ENCODE measurements around the gene ARHGDIA. TPM values are rescaled to one million over a fixed set of nuclear protein-coding genes. Genes with fewer than 3 reads are reported as not detected.

Gene ARHGDIA
- total RNA-seq, 4 donors from 2014 or later: 189 to 480 (median 323) TPM

DNA sequence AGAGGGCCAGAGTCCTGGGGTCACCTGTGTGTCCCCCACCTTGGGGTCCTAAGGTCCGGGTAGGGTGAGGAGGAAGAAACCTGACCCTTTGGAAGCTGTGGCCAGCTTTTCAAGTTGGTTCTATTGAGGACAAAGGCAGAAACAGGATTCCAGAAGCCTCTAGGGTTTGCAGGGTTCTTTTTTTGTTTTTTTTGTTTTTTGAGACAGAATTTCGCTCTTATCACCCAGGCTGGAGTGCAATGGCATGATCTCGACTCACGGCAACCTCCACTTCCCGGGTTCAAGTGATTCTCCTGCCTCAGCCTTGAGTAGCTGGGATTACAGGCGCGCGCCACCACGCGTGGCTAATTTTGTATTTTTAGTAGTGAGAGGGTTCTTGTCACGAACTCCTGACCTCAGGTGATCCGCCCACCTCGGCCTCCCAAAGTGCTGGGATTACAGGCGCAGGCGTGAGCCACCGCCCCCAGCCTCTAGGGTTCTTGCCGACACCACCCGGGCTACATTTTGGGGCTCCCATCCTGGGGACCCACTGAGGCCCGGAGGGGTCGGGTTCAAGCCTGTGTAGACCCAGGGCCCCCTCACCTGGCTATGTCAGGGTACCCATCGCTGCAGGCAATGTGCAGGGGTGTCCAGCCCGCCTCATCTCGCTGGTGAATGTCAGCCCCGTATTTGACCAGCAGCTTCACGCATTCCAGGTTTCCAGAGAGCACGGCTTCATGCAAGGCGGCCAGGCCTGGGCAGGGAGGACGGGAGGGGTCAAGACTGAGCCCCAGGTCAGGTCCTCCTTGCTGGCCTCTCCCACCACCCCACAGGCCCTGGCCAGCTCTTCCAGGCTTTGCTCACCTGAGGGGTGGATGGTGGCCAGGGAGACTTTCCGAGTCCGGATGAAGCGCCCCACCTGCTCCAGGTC lies 37.0 kb downstream of the ARHGDIA start:
- Histone ChIP-seq H3K27ac (peak overlapping the region; percentile 89 to 97 (median 92)), H3K4me3 (peak overlapping the region in 3 of 4 donors; percentile 42 to 80 (median 60)), H3K27me3 (no peaks in the 10 kb centered on the region), H3K36me3 (no peaks in the 10 kb centered on the region), H3K9me3 (no peaks in the 10 kb centered on the region), H3K4me1 (peaks cover 10 to 27% (median 21%) of the 10 kb centered on the region in 4 donors)
- no peak for DNase-seq
- in situ Hi-C loops (cut with MboI; ENCODE audit: low pct_ligation_motif_present in 1 of 4, low pct_unique_long_range_greater_than_20kb in 1 of 4, low sequenced_read_pairs in 3 of 4) (no loop called here), intact Hi-C loops (cut with DNase I; ENCODE audit: low total_unique reads) (no loop called here)
- WGBS, 2 donors (ENCODE audit: low coverage in 1 of 2): 82 to 90% methylated on average over 4 to 26 of the region's 31 CpGs
- TF ChIP-seq CTCF (IDR thresholded peaks at IDR 0.05): no peak
- TF ChIP-seq POLR2A (IDR thresholded peaks at IDR 0.05): no peak
- no peak for TF ChIP-seq POLR2AphosphoS5 (IDR thresholded peaks at IDR 0.05)
- no peak for TF ChIP-seq EP300 (IDR thresholded peaks at IDR 0.05; ENCODE audit: low read depth)

DNA sequence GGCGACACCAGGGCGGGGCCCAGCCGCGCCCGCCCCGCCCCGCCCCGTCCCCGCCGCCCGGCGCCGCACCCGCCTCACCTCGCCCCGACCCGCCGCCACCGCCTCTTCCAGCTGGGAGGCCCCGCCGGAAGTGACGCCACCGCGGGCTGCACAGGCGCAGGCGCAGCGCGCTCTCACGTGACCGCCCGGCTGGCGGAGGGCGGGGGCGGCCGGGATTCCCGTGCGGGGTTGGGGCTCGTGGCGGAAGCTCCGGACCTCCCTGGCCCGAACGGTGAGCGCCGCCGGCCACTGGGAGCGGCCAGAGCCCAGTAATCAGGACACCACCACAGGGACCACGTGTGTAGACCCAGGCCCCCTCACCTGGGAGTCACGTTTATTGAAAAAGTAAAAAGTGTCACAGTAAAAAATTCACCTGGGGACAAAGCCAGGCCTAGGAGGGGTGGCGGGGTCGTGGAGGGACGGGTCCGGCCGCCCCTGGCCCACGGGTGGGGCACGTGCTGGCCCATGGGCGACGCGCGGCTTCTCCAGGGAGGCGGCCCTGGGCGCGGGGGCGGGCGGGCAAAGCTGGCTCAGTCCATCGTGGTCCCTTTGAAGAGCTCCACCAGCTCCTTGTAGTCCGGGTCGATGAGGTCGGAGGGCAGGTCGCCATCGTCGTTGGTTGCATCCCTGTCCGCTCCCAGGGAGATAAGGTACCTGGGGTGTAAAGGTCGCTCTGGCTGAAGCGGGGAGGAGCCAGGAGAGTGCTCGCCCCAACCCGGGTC lies 37.8 kb downstream of the ARHGDIA start, which contains the start of gene MCRIP1:
Gene MCRIP1 (minus strand): TSS at position 132 of the 761 bp plus-strand sequence. CDS start 8,785 bp downstream, outside the sequence.
- peak; percentile 97 for DNase-seq
- in situ Hi-C loops (cut with MboI; ENCODE audit: low pct_ligation_motif_present in 1 of 4, low pct_unique_long_range_greater_than_20kb in 1 of 4, low sequenced_read_pairs in 3 of 4): no loop called here
- peak within 1 kb of the TSS; percentile 76 to 88 (median 80) for H3K4me3 ChIP-seq
- H3K9me3 ChIP-seq: no peaks in the 10 kb centered on the region
- peaks cover 10 to 27% (median 21%) of the 10 kb centered on the region in 4 donors for H3K4me1 ChIP-seq
- H3K27ac ChIP-seq: peak within 1 kb of the TSS; percentile 94 to 97 (median 96)
- intact Hi-C loops (cut with DNase I; ENCODE audit: low total_unique reads): no loop called here
- WGBS, 2 donors (ENCODE audit: low coverage in 1 of 2): 0 to 2% methylated on average over 5 to 31 of the region's 76 CpGs
- TF ChIP-seq EP300 (IDR thresholded peaks at IDR 0.05; ENCODE audit: low read depth) (peak; percentile 3), POLR2A (IDR thresholded peaks at IDR 0.05) (peak; percentile 92), POLR2AphosphoS5 (IDR thresholded peaks at IDR 0.05) (peak; percentile 89 to 97 (median 96)), CTCF (IDR thresholded peaks at IDR 0.05) (no peak)
- no peaks in the 10 kb centered on the region for H3K36me3 ChIP-seq
- H3K27me3 ChIP-seq: no peaks in the 10 kb centered on the region

- intact Hi-C loops (cut with DNase I; ENCODE audit: low total_unique reads) (no loop called here), in situ Hi-C loops (cut with MboI; ENCODE audit: low pct_ligation_motif_present in 1 of 4, low pct_unique_long_range_greater_than_20kb in 1 of 4, low sequenced_read_pairs in 3 of 4) (no loop called here)
- Histone ChIP-seq H3K9me3 (no peaks in the 10 kb centered on the region), H3K27ac (peak overlapping the region; percentile 92 to 96 (median 94)), H3K36me3 (no peaks in the 10 kb centered on the region), H3K4me3 (peak overlapping the region; percentile 72 to 88 (median 78)), H3K4me1 (peaks cover 10 to 27% (median 21%) of the 10 kb centered on the region in 4 donors), H3K27me3 (no peaks in the 10 kb centered on the region)
- 1% methylated on average over 33 of the region's 65 CpGs; no CpG with 5 or more reads in 1 of the 2 donors for WGBS, 2 donors (ENCODE audit: low coverage in 1 of 2)
- no peak for DNase-seq
- no peak for TF ChIP-seq EP300 (IDR thresholded peaks at IDR 0.05; ENCODE audit: low read depth)
- TF ChIP-seq CTCF (IDR thresholded peaks at IDR 0.05): no peak
- TF ChIP-seq POLR2AphosphoS5 (IDR thresholded peaks at IDR 0.05): no peak
- TF ChIP-seq POLR2A (IDR thresholded peaks at IDR 0.05): no peak
Observed at GRCh38 chr17:81832608-81833159, 38.5 kb downstream of the ARHGDIA start.
